CD14-positive monocyte (primary cell): ENCODE results near the gene NR2F2. TPM values are rescaled to one million over a fixed set of nuclear protein-coding genes. Genes with fewer than 3 reads are reported as not detected.

Source experiments
- DNase-seq, 3 donors: peaks; one replicate each; pipeline ENCODE4 v3.0.0-alpha.2; 2011 to 2022
- H2AFZ ChIP-seq: 2 replicates; pipeline ENCODE4 v1.6.0; 2012; ENCODE audit warnings: mild to moderate bottlenecking, low read depth, low read length, inconsistent platforms; ENCODE audit not compliant: insufficient read depth, poor library complexity, severe bottlenecking
- H3K27ac ChIP-seq, 2 donors: 1 replicate in 1 of 2; 2 replicates in 1 of 2; pipeline ENCODE4 v1.5.1; 2012 to 2013; ENCODE audit warnings: low read length in 2 of 2, control low read depth in 1 of 2, inconsistent platforms in 1 of 2, low read depth in 1 of 2, mild to moderate bottlenecking in 1 of 2
- H3K27me3 ChIP-seq, 2 donors: one replicate each; pipeline versions ENCODE4 v1.6.0 to v1.6.1; 2011 to 2013; ENCODE audit warnings: low read length in 2 of 2; ENCODE audit not compliant: control insufficient read depth in 2 of 2, insufficient read depth in 2 of 2
- H3K36me3 ChIP-seq, 2 donors: replicated peaks in 1 of 2; 1 replicate in 1 of 2; 2 replicates in 1 of 2; pipeline versions ENCODE4 v1.5.1 to v1.6.1; 2012 to 2013; ENCODE audit warnings: low read length in 2 of 2, control low read depth in 1 of 2, inconsistent platforms in 1 of 2, mild to moderate bottlenecking in 1 of 2; ENCODE audit not compliant: insufficient read depth in 2 of 2, control insufficient read depth in 1 of 2
- H3K4me1 ChIP-seq, 2 donors: 1 replicate in 1 of 2; 2 replicates in 1 of 2; pipeline versions ENCODE4 v1.5.1 to v1.6.1; 2012 to 2013; ENCODE audit warnings: low read length in 2 of 2, control low read depth in 1 of 2, inconsistent platforms in 1 of 2, mild to moderate bottlenecking in 1 of 2, moderate library complexity in 1 of 2; ENCODE audit not compliant: insufficient read depth in 2 of 2, control insufficient read depth in 1 of 2
- H3K4me2 ChIP-seq: replicated peaks from 2 replicates; pipeline ENCODE3; 2012; ENCODE audit warnings: low read length, moderate library complexity, mild to moderate bottlenecking; ENCODE audit not compliant: poor library complexity, severe bottlenecking; ENCODE audit errors: extremely low read depth
- H3K4me3 ChIP-seq, 3 experiments: fragments of 200-600 bp in 1 of 3; sonication (generic) in 1 of 3; replicated peaks in 1 of 3; 1 replicate in 2 of 3; 2 replicates in 1 of 3; pipeline ENCODE4 v1.5.1; 2011 to 2013; ENCODE audit warnings: low read length in 3 of 3, mild to moderate bottlenecking in 3 of 3, control low read depth in 2 of 3, low read depth in 2 of 3, inconsistent platforms in 1 of 3, moderate library complexity in 1 of 3
- H3K79me2 ChIP-seq: 2 replicates; pipeline ENCODE4 v1.6.0; 2012; ENCODE audit warnings: mild to moderate bottlenecking, control low read depth, inconsistent platforms, low read length, moderate library complexity; ENCODE audit not compliant: insufficient read depth
- H3K9ac ChIP-seq: 2 replicates; pipeline ENCODE4 v1.6.0; 2017; ENCODE audit warnings: low read length, mild to moderate bottlenecking; ENCODE audit not compliant: insufficient read depth, poor library complexity, severe bottlenecking
- H3K9me3 ChIP-seq, 2 donors: replicated peaks in 1 of 2; 1 replicate in 1 of 2; 2 replicates in 1 of 2; pipeline versions ENCODE4 v1.5.1 to v1.6.1; 2012 to 2013; ENCODE audit warnings: low read length in 2 of 2, control low read depth in 1 of 2; ENCODE audit not compliant: control insufficient read depth in 1 of 2, insufficient read depth in 1 of 2
- H4K20me1 ChIP-seq: 2 replicates; pipeline ENCODE4 v1.6.0; 2012; ENCODE audit warnings: mild to moderate bottlenecking, low read length, control low read depth, moderate library complexity; ENCODE audit not compliant: insufficient read depth
- H3K27ac Mint-ChIP-seq, 7 donors: one replicate each; pipeline ENCODE4 v1.8.0; 2020; ENCODE audit warnings: mild to moderate bottlenecking in 7 of 7, mixed read lengths in 7 of 7, moderate library complexity in 6 of 7, inconsistent platforms in 2 of 7
- H3K27me3 Mint-ChIP-seq, 3 donors: one replicate each; pipeline ENCODE4 v1.8.0; 2021 to 2022; ENCODE audit warnings: low read depth in 3 of 3, mild to moderate bottlenecking in 3 of 3, mixed read lengths in 3 of 3, moderate library complexity in 3 of 3, inconsistent platforms in 1 of 3
- H3K36me3 Mint-ChIP-seq, 2 donors: one replicate each; pipeline ENCODE4 v1.8.0; 2020; ENCODE audit warnings: mixed read lengths in 2 of 2, inconsistent platforms in 1 of 2, mild to moderate bottlenecking in 1 of 2
- H3K4me1 Mint-ChIP-seq: one replicate; pipeline ENCODE4 v1.8.0; 2020; ENCODE audit warnings: mild to moderate bottlenecking, mixed read lengths
- H3K4me3 Mint-ChIP-seq, 2 donors: one replicate each; pipeline ENCODE4 v1.8.0; 2020; ENCODE audit warnings: mild to moderate bottlenecking in 2 of 2, mixed read lengths in 2 of 2, moderate library complexity in 1 of 2
- H3K9me3 Mint-ChIP-seq, 7 donors: one replicate each; pipeline ENCODE4 v1.8.0; 2020 to 2022; ENCODE audit warnings: mixed read lengths in 7 of 7, mild to moderate bottlenecking in 6 of 7, moderate library complexity in 6 of 7, inconsistent platforms in 2 of 7
- CTCF ChIP-seq: fragments of 200-600 bp; IDR thresholded peaks from one replicate; pipeline ENCODE4 v1.8.0; 2022; ENCODE audit warnings: antibody characterized with exemption, mild to moderate bottlenecking
- WGBS: methylation state at CpG from one replicate; pipeline ENCODE4 v1.1.5; 2013; ENCODE audit warnings: missing lambda C conversion rate; ENCODE audit not compliant: insufficient coverage; 5-methylcytosine and 5-hydroxymethylcytosine counted together
- intact Hi-C, 2 donors: fragments of 100-400 bp; cut with micrococcal nuclease; formaldehyde crosslinking; loops; one replicate each; pipeline versions ENCODE4 v1.15.0 to v1.15.1; 2023
- polyA plus RNA-seq, 3 donors: library from polyadenylated mRNA; depleted of rRNA in 1 of 3; unstranded in 2 of 3; stranded (reverse) in 1 of 3; fragments of 300-500 nt in 2 of 3; fragments of >200 nt in 1 of 3; fragmentation: Illumina TruSeq in 2 of 3; gene quantifications; 1 replicate in 2 of 3; 2 replicates in 1 of 3; pipeline ENCODE4 v1.2.3, GENCODE V29; 2012 to 2021

Gene NR2F2
- polyA plus RNA-seq, 3 donors, result not detected

GRCh38 chr15:96336596-96337364, 6.3 kb downstream of the NR2F2 start:
- Mint-ChIP-seq H3K27ac (no peak overlapping the region), H3K4me3 (peak overlapping the region in 1 of 2 donors; percentile 79), H3K9me3 (peaks cover 7 to 45% (median 36%) of the 10 kb centered on the region in 7 donors), H3K4me1 (peaks cover 11% of the 10 kb centered on the region), H3K36me3 (peaks cover 5 to 13% of the 10 kb centered on the region in 2 donors), H3K27me3 (peaks cover 1 to 95% (median 94%) of the 10 kb centered on the region in 3 donors)
- Histone ChIP-seq H3K9me3 (peaks cover 5 to 62% of the 10 kb centered on the region in 2 donors), H3K9ac (no peak overlapping the region), H3K27me3 (peaks cover 82 to 98% of the 10 kb centered on the region in 2 donors), H3K27ac (no peak overlapping the region), H4K20me1 (no peaks in the 10 kb centered on the region), H2AFZ (no peak overlapping the region), H3K4me2 (no peak overlapping the region), H3K4me3 (no peak overlapping the region), H3K36me3 (no peaks in the 10 kb centered on the region), H3K4me1 (peaks cover 4% of the 10 kb centered on the region in 2 donors), H3K79me2 (no peaks in the 10 kb centered on the region)
- TF ChIP-seq CTCF, result no peak
- 11% methylated on average over 4 of the region's 9 CpGs for WGBS
- no peak for DNase-seq
- intact Hi-C loops, result no loop called here

DNA sequence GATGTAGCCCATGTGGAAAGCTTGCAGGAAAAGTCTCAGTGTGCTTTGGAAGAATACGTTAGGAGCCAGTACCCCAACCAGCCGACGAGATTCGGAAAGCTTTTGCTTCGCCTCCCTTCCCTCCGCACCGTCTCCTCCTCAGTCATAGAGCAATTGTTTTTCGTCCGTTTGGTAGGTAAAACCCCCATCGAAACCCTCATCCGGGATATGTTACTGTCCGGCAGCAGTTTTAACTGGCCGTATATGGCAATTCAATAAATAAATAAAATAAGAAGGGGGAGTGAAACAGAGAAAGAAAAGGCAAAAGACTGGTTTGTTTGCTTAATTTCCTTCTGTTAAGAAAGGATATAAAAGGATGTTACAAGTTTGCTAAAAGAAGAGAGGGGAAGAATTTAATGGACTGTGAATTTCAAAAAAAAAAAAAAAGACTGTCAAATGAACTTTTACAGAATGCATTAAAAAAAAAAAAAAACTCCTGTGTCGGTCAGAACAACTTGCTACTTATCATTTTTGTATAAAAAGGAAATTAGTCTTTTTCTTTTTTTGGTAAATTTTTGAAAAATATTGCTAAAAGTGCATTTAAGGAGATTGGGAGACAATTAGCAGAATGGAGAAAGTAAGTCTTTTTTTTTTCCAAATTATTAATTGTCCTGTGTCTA, 7.0 kb downstream of the NR2F2 start:
- Histone ChIP-seq H3K79me2 (no peaks in the 10 kb centered on the region), H3K4me1 (peaks cover 4% of the 10 kb centered on the region in 2 donors), H3K36me3 (no peaks in the 10 kb centered on the region), H2AFZ (no peak overlapping the region), H3K9me3 (peaks cover 2 to 64% of the 10 kb centered on the region in 2 donors), H3K4me2 (no peak overlapping the region), H3K9ac (no peak overlapping the region), H3K27me3 (peaks cover 85 to 99% of the 10 kb centered on the region in 2 donors), H4K20me1 (no peaks in the 10 kb centered on the region), H3K4me3 (no peak overlapping the region), H3K27ac (no peak overlapping the region)
- H3K27ac Mint-ChIP-seq, result no peak overlapping the region
- H3K36me3 Mint-ChIP-seq, result peaks cover 3 to 12% of the 10 kb centered on the region in 2 donors
- H3K9me3 Mint-ChIP-seq, result peaks cover 5 to 45% (median 32%) of the 10 kb centered on the region in 7 donors
- intact Hi-C loops, result no loop called here
- peak overlapping the region in 1 of 2 donors; percentile 79 for H3K4me3 Mint-ChIP-seq
- peaks cover 0 to 97% (median 97%) of the 10 kb centered on the region in 3 donors for H3K27me3 Mint-ChIP-seq
- peaks cover 10% of the 10 kb centered on the region for H3K4me1 Mint-ChIP-seq
- WGBS, result no CpG with 5 or more reads among the region's 14 CpGs
- no peak for TF ChIP-seq CTCF
- DNase-seq, result no peak
